GM18508 (cell line): ENCODE measurements around the gene TMEM91.
A peak's percentile ranks its signal among the peaks of the same experiment; 100 is the strongest.
"Not testable (repeated sequence)": the region's sequence is repeated elsewhere in the genome, so short reads cannot be mapped to it uniquely, and the experiment has no call there.

ENCODE experiments used
- ATAC-seq: cut with Tn5 transposase; IDR thresholded peaks from one replicate; pipeline ENCODE4 v1.9.1; 2021; ENCODE audit warnings: moderate number of reproducible peaks; ENCODE audit not compliant: insufficient read depth, unreplicated experiment

The TMEM91 gene

DNA sequence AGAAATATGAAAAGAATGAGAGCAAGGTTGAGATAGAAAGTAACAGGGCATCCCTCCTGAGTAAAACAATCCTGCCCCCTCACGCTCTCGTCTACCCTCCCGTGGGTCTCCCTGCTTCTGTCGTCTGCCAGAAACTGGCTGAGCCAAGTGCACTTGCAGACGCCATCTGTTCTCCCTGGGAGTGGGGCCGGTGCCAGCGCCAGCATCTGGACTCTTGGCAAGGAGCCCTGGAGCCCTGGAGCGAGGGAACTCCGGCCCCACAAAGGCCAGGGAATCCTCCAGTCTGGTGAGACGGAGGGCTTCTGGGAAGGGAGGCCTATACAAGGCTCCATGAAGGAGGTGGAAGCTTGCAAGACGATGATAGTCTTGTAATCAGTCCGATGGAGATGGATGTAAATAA, 2.3 kb upstream of the TMEM91 start:
- no peak for ATAC-seq

DNA sequence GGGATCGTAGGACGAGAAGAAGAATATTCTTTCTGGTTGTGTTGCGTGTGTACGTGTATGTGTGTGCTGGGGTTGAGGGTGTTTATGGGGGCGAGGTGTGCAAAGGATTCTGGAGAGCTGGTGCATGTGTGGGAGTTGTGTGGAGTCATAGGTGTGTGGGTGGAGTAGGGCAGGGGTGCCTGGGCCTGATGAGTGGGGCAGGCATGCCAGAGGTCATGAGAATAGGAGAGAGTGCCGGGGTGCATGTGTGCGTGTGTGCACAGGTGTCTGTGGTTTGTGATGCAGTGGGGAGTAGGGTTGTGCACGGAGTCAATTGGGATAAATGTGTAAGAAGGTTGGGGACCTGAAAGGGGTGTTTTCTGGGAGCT, 649 bp downstream of the TMEM91 start:
- no peak for ATAC-seq

DNA sequence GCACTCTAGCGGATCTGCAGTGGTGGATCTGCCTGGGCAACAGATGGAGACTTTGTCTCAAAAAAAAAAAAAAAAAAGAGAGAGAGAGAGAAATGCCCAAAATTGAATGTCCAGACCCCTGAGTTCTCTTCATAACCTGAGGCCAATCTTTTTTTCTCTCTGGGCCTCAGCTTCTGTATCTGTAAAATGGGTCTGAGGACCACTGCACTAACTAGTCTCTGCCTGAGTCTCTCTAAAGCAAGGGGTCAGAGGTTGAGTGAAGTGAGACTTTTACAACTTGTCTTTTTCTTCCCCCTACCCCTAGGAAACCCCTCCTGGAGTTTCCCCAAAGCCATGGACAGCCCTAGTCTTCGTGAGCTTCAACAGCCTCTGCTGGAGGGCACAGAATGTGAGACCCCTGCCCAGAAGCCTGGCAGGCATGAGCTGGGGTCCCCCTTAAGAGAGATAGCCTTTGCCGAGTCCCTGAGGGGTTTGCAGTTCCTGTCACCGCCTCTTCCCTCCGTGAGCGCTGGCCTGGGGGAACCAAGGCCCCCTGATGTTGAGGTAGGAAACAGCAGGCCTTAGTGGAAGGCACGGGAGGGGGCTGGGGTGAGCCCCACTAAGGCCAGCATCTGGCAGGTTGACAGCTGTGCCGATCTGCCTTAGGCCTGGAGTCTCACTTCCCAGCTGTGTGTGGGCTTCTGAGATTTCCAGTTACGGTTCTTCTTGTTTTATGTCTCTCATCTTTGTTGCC, 1.8 kb downstream of the TMEM91 start:
- ATAC-seq = no peak

DNA sequence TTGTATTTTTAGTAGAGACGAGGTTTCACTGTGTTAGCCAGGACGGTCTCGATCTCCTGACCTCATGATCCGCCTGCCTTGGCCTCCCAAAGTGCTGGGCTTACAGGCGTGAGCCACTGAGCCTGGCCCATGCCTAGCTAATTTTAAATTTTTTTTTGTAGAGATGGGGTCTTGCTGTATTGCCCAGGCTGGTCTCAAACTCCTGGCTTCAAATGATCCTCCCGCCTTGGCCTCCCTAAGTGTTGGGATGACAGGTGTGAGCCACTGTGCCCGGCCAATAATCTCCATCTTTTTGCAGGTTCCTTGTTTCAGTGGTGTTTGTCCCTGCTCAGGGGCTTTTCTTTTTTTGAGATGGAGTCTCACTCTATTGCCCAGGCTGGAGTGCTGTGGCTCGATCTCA, 5.2 kb downstream of the TMEM91 start:
- not testable (repeated sequence) for ATAC-seq

DNA sequence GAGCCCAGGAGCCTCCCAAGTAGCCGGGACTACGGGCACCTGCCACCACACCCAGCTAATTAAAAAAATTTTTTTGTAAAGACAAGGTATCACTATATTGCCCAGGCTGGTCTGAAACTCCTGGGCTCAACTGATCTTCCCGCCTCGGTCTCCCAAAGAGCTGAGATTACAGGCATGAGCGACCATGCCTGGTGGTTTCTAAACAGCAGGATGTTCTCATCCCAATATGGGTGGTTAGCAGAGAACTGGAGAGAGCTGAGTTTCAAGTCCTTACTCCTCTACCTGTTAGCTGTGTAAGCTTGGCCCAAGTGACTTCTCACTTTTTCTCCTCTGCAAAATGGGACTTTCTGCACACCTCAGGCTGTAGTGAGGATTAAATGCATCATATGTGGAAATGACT, 8.0 kb downstream of the TMEM91 start:
- ATAC-seq = no peak

DNA sequence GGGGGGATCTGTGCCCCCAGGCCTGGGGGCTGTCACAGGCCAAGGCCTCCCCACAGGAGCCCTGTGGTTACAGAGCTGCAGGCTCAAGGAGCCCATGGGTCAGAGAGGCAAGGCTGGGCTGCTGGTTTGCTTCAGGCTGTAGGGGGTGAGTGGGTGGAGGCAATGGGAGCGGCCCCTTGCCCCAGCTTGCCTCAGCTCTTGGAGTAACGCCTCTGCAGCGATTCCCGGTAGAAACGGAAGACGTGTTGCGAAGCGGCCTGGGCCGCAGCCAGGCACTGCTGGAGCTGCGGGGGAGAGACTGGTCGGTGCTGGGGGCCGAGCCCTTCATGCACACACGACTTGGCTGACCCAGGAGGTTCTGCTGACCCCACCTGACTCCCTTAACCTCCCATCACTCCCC, 10.1 kb downstream of the TMEM91 start:
- no peak for ATAC-seq

DNA sequence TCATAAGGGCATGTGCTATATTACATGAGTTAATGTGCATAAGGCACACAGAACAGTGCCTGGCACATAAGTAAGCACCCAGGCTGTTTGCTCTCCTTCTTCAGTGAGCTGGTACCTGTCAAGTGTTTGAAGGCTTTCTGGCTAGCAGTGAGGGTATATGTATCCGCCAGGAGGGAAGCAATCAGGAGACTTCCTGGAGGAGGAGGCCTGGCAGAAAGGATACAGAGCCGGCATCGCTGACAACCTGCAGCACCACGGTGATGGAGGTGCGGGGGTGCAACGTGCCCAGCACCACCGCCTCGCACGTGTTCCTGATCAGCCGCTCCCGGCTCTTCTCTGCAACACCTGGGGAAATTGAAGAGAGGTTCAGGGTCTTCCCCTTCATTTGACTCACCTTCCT, 15.3 kb downstream of the TMEM91 start:
- no peak for ATAC-seq

DNA sequence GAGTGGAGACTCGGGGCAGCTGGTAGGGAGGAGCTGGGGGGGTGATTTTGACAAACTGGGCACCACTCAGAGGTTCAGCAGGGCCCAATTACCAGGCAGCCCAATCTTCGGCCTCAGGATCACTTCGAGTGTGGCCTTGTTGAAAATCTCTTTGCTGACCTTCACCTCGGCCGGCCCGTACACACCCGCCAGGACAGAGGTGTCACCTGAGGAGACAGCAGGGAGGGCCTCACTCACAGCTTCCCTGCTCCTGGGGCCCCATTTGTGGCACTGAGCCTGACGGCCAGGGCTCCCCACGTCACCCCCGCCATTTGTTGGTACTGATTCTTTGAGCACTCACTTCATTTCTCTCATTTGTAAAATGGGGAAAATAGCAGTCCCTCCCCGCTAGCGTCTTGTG, 16.4 kb downstream of the TMEM91 start:
- no peak for ATAC-seq

DNA sequence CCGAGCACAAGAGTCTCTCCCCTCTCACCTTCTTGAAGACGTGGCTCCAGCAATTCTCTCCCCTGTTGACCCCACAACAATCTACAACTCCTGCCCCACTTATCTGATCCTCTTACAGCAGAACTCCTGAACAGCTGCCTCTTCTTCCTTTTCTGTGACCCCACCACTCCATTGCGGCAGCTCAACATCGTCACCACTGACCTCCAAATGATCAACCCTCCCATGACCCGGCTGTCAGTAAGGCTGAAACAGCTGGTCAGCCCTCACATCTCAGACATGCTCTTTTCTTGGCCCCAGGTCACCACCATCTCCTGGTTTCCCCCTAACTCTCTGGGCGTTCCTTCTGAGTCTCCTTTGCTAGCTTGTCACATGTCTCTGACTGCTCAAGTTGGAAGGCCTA, 19.0 kb downstream of the TMEM91 start:
- ATAC-seq = no peak

DNA sequence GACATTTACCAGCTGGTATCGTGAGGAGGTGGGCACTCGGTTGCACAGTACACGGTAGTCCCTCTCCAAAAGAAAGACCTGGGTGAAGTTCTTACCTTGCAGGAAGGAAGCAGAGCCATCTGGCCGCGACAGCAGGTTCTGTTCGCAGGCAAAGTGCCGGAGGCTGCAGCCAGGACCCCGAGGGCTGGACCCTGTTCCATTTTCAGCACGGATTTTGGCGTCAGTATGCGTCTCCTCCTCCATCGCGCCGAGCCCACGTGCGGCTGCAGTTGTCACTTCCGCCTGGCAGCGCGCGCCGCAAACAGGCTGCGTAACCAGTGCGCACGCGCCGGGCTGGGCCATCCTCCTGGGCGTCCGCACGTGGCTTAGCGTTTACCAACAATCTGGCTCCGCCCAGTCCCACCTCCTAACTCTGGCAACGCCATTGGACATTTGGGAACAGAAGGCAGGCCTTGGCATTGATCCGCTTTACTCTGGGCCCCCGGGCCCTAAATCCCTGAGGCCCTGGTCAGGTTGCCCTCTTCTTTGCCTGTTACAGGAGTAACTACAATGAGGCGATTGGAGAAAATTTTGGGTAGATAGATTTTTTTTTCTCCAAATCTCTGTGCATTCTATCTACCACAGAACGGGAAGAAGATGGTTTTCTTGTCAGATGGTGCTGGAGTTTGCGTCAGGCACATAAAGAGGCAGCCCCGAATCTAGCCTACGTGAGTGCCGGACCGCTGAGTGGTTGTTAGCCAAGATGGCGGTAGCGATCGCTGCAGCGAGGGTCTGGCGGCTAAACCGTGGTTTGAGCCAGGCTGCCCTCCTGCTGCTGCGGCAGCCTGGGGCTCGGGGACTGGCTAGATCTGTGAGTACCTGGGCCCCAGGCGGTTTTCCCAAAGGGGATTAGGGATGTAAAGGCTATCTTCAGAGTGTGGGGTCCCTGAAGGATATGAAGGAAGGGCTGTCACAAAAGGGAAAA, 21.0 kb downstream of the TMEM91 start, which contains the start of the genes BCKDHA and EXOSC5:
Gene BCKDHA (plus strand): TSS at position 733 of the 964 bp plus-strand sequence. CDS start 10 bp downstream, at position 743.
Gene EXOSC5 (minus strand): TSS at position 274 of the 964 bp plus-strand sequence. CDS start 31 bp downstream, at position 243.
- peak; percentile 48 for ATAC-seq

DNA sequence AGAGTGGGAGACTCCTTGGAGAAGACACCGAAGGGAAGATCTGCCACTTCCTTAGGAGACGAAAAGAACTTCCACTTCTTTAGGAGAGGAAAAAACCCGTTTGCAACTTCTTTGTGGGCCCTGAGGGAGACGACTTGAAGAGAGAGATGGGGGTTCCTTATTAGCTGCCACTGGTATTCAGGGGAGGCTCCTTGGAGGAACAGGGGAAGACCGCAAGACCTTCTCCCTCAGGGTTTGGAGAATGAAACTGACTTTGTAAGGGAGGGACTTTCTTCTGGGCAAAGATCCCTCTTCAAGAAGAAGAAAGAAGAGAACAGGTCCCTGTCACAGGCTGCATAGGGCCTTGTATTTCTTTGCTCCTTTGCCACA, 21.7 kb downstream of the TMEM91 start:
- ATAC-seq = no peak

DNA sequence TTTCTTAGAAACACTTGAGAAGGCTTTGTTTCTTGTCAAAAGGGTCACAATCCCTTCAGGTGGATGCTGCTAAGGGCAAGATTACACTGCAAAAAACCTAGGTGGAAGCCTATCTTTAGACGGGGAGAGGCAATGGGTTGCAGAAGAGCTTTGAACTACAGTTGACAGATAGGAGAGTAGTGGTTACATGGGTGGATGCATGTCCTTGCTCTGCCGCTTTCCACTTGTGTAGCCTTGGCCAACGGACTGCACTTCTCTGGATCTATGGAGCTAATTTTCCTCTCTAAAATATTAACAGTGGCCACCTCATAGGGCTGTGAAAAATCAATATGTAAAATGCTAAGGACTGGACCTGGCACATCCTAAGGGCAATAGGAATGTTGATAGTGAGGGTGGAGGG, 22.3 kb downstream of the TMEM91 start:
- no peak for ATAC-seq

DNA sequence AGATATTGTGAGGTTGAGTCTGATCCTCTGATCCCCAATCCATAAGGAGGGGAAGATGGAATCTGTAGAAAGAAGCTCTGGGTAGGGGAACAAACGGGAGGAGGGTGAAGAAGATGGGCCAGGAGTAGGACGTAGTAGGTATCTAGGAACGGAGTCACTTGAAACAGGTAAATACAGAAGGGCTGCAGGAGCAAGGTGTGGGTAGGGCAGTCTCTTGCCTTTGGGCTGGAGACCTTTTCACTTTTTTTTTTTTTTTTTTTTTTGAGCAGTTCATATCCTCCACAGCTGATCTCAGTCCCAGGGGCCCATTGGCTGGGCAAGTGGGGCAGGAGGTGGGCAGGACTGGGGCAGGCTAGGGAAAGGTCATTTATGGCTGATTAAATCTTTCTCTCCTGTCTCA, 22.8 kb downstream of the TMEM91 start:
- ATAC-seq = no peak

DNA sequence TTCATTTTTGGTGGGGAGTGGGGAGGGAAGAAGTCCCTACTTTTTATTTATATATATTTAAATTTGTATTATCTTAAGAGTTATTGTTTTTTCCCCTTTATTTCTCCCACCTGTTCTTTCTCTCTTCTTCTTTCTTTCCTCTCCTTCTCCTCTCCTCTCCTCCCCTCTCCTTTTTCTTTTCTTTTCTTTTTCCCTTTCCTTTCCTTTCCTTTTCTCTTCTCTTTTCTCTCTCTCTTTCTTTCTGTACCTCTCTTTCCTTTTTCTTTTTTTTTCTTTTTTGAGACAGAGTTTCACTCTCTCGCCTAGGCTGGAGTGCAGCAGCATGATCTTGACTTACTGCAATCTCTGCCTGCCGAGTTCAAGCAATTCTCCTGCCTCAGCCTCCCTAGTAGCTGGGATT, 23.2 kb downstream of the TMEM91 start:
- ATAC-seq = no peak

DNA sequence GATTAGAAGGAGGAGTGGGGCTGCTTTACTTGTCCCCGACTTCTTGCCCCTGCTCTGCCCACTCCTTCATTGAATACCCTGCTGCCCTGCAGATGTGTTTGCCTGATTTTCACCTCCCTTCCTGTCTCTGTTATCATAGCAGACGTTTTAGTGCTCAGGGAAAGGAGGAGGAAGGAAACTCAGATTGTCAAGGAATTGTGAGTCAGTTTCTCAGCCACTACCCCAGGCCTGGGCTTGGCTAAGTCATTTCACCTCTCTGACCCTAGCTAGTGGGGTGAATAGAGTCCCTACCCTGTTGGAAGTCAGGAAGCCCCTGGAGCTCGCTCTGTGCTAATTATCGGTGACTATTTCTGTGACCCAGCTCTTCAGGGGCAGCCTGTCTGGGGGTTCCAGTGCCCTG, 25.1 kb downstream of the TMEM91 start:
- no peak for ATAC-seq

DNA sequence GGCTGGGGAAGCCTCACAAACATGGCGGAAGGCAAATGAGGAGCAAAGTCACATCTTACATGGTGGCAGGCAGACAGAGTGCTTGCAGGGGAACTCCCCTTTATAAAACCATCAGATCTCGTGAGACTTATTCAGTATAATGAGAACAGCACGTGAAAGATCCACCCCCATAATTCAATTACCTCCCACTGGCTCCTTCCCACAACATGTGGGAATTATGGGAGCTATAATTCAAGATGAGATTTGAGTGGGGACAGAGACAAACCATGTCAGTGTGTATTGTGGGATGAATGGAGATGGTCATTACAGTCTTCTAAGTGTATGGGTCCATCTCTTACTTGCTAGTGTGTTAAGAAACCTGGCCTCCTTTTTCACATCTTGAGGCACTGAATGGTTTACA, 25.7 kb downstream of the TMEM91 start:
- ATAC-seq = no peak

DNA sequence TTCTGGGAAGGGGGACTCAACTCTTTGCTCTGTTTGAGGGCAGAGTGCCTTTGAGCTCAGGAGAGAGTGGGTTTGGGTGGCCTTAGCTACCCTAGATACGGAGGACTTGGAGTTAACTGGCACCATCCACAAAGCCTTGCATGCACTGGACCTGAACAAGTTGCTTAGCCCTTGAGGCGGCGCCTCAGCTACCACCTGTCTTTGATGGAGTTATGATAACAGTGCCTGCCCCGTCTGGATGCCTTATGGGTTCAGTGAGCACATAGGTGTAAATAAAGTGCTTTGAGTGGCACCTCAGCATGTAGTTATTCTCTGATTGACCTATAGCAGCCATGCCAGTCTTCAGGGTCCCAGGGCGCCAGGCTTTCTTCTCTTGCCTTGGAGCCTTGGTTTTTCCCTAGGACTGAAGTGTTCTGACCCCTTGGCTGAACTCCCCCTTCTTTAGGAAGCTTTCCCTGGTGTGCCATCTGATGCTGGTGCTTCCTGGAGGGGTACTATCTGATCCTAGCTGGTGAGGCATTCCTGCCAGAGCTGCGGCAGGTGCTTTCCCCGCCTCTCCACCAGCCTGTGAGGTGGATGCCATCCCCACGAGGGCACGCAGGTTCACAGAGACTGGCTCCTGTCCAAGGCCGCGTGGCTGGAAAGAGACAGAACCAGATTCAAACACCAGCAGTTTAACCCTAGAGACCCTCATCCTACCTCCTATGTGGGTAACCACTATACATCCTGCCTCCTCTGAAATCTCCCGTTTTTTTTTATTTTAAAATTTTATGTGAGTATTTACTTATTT, 27.0 kb downstream of the TMEM91 start:
- ATAC-seq = no peak

DNA sequence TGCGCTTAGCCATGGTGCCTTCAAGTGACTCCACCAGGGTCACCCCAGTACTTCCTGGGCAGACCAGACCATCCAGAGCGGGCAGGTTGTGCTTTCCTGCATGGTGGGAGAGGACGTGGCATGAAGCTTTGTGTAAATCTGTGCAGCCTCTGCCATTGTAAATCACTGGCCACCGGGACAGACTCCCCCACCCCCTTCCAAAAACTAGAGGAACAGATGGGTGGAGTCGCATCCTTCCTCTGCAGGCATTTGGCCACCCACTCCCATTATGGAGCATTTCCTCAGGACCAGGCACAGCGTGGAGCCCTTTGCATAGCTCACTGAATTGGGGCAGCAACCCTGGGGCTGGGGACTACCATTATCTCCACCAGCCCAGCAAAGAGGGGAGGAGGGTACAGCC, 29.4 kb downstream of the TMEM91 start:
- no peak for ATAC-seq

DNA sequence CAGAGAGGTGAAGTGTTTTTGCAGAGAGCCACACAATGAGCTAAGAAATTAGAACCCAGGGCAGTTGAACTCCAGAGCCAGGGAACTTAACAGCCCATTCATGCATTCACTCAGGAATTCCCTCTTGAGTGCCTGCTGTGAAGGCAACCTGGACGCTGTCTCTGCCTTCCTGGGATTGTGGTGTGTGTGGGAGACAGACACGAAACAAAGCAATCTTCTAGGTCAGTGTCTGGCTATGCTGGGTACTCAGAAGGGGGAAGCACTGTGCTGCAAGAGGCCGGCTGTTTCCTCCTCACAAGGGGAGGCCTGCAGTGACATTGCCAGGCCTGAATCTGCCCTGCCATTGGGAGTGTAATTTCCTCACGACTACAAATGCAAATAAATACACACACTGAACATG, 30.9 kb downstream of the TMEM91 start:
- no peak for ATAC-seq

DNA sequence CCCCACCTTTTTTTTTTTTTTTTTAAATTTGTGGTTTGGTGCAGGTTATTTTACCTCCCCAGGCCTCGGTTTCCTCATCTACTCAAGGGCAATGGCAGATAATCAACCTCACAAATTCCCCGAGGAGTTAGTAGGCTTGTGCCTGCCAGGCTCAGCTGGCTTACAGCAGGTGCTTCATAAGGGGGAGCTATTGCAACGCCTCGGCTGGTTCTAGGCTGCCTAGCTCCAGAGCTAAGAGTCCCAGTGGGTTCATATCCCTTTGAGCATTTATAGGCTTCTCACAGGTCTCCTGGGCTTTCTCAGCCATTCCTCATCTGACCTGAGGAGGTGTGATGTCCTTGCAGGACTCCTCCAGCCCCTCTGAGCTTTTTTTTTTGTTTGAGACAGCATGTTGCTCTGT, 31.9 kb downstream of the TMEM91 start:
- no peak for ATAC-seq

DNA sequence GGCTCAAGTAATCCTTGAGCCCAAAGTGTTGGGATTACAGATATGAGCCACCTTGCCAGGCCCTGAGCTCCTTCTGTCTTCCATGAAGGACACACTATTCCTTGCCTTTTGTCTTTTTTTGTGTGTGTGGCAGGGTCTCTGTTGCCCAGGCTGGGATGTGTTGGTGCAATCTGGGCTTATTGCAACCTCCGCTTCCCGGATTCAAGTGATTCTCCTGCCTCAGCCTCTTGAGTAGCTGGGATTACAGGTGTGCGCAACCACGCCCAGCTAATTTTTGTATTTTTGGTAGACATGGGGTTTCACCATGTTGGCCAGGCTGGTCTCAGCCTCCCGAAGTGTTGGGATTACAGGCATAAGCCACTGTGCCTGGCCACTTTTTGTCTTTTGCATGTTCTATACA, 32.5 kb downstream of the TMEM91 start:
- ATAC-seq = not testable (repeated sequence)
